ENCODE data around the gene PIK3R6. TPM values are rescaled to one million over a fixed set of nuclear protein-coding genes. Genes with fewer than 3 reads are reported as not detected.
"Not testable (repeated sequence)": the region's sequence is repeated elsewhere in the genome, so short reads cannot be mapped to it uniquely, and the experiment has no call there.

The PIK3R6 gene
- total RNA-seq, 1 experiment from 2014 or later = not detected

DNA sequence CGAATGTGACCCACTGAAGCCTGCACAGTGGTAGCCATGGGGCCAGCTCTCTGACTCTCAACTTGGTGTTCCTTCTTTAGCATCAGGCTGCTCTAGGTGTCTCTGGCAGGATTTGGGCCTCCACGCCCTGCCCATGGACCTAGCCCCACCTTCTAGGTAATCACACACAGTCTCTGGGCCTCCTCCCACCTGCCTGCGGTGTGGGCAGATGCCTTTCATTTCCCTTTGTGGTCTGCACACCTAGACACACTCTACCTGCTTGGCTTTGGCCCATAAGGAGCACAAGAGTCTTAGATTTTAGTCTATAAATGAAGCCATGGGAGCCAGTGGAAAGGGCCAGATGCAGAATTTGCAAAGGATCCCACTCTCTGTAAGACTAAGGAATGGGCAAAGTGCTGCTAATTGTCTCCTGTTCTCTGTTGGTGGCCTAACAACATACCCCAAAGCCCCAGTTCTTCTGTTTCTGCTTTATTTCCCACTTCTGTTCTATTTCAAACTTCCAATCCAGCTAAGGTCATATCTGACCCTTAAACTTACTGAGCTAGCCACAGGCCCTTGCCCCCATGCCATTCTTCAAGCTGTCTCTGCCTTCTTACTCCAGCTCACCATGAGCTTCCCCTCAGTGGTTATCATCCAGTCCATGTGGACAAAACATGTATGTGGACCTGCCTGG lies 61.1 kb downstream of the PIK3R6 start:
- in situ Hi-C loops (cut with HindIII; ENCODE audit: low sequenced_read_pairs) = no loop called here
- DNase-seq (ENCODE audit: low spot score) = no peak

GRCh38 chr17:8805396-8805795 lies 62.1 kb downstream of the PIK3R6 start:
- in situ Hi-C loops (cut with HindIII; ENCODE audit: low sequenced_read_pairs); DNase-seq (ENCODE audit: low spot score): not testable (repeated sequence)

GRCh38 chr17:8803531-8804420 lies 63.7 kb downstream of the PIK3R6 start:
- DNase-seq (ENCODE audit: low spot score) = peak; percentile 1
- in situ Hi-C loops (cut with HindIII; ENCODE audit: low sequenced_read_pairs) = no loop called here

GRCh38 chr17:8801135-8801840 lies 66.2 kb downstream of the PIK3R6 start:
- in situ Hi-C loops (cut with HindIII; ENCODE audit: low sequenced_read_pairs) = no loop called here
- no peak for DNase-seq (ENCODE audit: low spot score)

DNA sequence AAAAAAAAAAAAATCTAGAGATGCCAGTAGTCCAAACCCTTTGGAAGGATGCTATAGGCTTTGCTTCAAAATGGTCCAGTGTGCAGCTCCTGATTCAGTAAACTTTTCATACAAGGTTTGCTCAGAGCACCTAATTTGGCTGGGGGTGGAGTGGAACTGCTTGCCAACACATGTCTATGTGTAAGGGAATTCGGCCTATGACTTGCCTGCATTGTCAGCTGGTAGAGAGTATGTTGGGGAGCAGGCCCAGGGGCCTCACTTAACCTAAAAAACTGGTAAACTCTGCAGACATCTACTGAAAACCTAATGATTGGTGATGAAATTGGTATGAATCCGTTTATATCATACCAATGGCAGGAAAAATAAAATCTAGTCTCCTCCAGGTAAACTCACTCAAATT lies 66.8 kb downstream of the PIK3R6 start:
- no peak for DNase-seq (ENCODE audit: low spot score)
- in situ Hi-C loops (cut with HindIII; ENCODE audit: low sequenced_read_pairs) = no loop called here

GRCh38 chr17:8799570-8800212 lies 67.8 kb downstream of the PIK3R6 start:
- DNase-seq (ENCODE audit: low spot score) = no peak
- in situ Hi-C loops (cut with HindIII; ENCODE audit: low sequenced_read_pairs) = no loop called here

DNA sequence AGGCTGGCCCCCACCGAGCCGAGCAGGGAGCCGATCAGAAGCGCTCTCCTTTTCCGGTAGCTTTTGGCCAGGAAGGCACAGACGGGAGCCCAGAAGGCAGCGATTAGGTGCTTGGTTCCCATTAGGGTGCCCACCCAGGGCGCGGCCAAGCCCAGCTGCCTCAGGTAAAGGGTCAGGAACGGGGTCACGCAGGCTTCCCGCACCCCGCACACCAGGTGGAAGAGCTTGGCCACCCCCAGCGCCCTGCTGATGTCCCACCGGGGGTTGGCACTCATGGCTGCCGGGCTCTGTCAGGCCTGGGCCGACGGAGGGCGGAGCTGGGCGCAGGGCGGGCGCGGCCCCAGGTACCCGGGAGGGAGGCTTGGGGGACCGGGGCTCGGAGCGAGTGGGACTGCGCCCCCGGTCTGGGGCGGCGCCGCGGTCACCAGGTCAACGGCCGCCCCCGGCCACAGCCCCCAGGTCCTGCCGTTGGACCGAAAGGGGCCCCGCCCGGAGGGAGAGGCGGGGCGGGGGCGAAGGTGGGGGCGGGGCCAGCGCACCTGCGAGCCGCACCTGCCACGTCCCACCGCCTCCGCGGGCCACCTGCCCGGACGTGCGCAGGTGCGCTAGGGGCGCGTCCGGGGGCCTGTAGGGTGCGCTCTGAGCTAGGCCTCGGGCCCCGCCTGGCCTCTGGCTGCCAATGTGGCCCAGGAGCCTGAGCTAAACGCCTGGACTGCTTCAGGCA lies 68.5 kb downstream of the PIK3R6 start, which contains the start of gene MFSD6L:
Gene MFSD6L, minus strand, starts transcription at position 520 of the 724 bp plus-strand sequence. Its CDS starts 245 bp downstream, at position 275.
- DNase-seq (ENCODE audit: low spot score) = no peak
- in situ Hi-C loops (cut with HindIII; ENCODE audit: low sequenced_read_pairs) = no loop called here

GRCh38 chr17:8798176-8798845 lies 69.2 kb downstream of the PIK3R6 start:
- no peak for DNase-seq (ENCODE audit: low spot score)
- in situ Hi-C loops (cut with HindIII; ENCODE audit: low sequenced_read_pairs) = no loop called here

DNA sequence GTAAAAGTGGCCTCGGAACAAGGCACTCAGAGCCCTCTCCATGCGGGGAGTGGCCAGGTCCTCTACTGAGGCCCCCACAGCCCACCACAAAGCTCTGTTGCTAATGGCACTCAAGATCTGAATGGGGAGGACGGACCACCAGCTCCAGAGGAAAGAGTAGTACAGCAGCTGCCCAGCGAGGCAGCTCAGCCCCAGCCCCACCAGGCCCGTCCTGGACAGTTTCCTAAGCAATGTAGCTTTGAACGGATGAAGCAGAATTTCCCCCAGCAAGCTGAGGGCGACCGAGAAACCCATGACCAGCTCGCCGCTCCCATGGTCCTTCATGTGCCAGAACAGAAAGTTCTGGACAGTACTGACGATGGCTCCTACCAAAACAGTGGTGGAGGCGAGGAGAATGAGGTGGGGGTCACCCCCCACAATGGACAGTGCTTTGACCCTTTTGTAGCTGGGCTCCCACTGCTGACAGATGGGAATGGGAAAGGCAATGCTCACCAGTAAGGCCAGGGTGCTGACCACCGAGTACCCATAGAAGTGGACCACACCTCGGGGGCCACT lies 69.8 kb downstream of the PIK3R6 start:
- in situ Hi-C loops (cut with HindIII; ENCODE audit: low sequenced_read_pairs) = no loop called here
- no peak for DNase-seq (ENCODE audit: low spot score)

DNA sequence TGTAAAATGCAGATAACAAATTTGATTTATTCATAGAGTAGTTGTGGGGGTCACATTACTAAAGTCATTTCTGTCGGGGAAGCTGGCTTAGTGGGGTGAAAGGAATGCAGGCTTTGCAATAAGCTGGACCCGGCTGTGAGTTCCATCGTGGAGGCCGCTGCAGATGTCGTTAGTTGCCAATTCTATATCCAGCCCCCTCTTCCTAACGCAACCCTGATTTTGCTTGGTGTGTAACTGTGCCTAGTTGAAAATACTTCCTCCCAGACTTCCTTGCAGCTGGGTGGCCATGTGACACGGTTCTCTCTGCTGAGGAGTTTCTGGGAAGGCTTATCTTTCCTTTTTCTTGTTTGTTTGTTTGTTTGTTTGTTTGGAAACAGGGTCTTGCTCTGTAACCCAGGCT lies 72.8 kb downstream of the PIK3R6 start:
- DNase-seq (ENCODE audit: low spot score) = no peak
- in situ Hi-C loops (cut with HindIII; ENCODE audit: low sequenced_read_pairs) = no loop called here

- DNase-seq (ENCODE audit: low spot score) = no peak
- in situ Hi-C loops (cut with HindIII; ENCODE audit: low sequenced_read_pairs) = no loop called here
Observed at GRCh38 chr17:8793649-8794048, 73.8 kb downstream of the PIK3R6 start.

- DNase-seq (ENCODE audit: low spot score) = no peak
- in situ Hi-C loops (cut with HindIII; ENCODE audit: low sequenced_read_pairs) = no loop called here
Observed at GRCh38 chr17:8792646-8793045, 74.8 kb downstream of the PIK3R6 start.

DNA sequence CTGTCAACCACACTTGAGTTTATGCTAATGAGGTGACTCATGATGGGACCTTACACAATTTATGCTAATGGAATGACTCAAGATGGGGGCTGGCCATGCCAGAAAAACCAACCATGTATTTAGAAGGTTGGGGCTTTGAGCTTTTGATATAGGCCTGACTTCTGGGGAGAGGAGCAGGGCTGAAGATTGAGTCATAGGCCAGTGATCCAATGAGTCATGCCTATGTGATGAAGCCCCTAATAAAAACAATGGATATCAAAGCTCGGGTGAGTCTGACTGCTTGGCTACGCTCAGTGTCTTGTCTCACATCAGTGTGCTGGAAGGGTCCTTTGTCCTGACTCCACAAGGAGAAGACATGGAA lies 75.6 kb downstream of the PIK3R6 start:
- DNase-seq (ENCODE audit: low spot score) = no peak
- in situ Hi-C loops (cut with HindIII; ENCODE audit: low sequenced_read_pairs) = no loop called here

DNA sequence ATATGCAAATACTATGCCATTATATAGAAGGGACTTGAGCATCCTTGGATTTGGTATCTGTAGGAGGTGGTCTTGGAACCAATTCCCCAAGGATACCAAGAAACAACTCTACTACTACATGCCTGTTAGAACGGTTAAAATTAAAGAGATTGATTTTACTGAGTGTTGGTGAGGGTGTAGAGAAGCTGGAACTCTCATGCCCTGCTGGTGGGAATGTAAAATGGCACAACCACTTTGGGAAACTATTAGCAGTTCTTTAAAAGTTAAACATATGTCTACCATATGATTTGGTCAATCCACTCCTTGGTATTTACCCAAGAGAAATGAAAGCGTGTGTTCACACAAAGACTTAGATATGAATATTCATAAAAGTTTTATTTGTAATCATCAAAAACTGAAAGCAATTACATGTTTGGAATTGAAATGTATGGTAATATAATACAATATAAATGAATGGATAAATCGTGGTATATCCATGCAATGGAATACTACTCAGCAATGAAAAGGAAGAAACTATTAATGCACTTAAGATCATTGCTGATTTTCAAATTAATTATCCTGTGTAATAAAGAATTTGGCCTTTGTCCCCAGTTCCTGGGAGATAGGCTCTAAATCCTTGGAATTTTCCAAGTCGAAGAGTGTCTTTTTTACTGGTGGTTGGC lies 76.1 kb downstream of the PIK3R6 start:
- DNase-seq (ENCODE audit: low spot score) = no peak
- in situ Hi-C loops (cut with HindIII; ENCODE audit: low sequenced_read_pairs) = no loop called here

GRCh38 chr17:8789743-8790142 lies 77.7 kb downstream of the PIK3R6 start:
- in situ Hi-C loops (cut with HindIII; ENCODE audit: low sequenced_read_pairs) = no loop called here
- DNase-seq (ENCODE audit: low spot score) = no peak

DNA sequence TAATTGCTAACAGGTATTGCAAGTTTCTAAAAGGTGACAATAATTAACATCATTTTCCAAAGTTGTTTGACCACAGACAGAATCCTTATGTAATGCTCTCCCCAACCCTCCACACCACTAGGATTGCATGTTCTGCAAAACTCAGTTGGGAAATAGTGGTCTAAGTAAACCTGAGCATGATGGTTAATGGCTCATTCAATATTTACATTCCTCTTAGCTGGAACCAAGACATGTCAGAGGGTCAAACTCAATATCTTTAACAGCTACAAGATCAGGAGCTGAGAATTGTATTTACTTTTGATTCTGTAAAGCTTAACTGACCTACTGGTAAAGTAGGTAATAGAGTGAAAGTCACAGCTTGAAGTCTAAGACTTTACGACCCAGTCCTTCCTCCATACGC lies 78.5 kb downstream of the PIK3R6 start:
- no peak for DNase-seq (ENCODE audit: low spot score)
- in situ Hi-C loops (cut with HindIII; ENCODE audit: low sequenced_read_pairs) = no loop called here

GRCh38 chr17:8785547-8786413 lies 81.7 kb downstream of the PIK3R6 start:
- in situ Hi-C loops (cut with HindIII; ENCODE audit: low sequenced_read_pairs) = no loop called here
- peak; percentile 49 for DNase-seq (ENCODE audit: low spot score)
